Urothelium cell line (cell line): ENCODE measurements around the gene CNTN5.
"Not testable (repeated sequence)": the region's sequence is repeated elsewhere in the genome, so short reads cannot be mapped to it uniquely, and the experiment has no call there.

Experiments used
- DNase-seq: peaks from one replicate; pipeline ENCODE4 v3.0.0; 2011; ENCODE audit warnings: low spot score, mixed read lengths
- FAIRE-seq: peaks from 2 replicates; lab custom pipeline; 2011; peaks lifted over from hg19 to GRCh38; lab: Jason Lieb, UNC

Gene CNTN5

GRCh38 chr11:99268886-99269285 is 248.1 kb downstream of the CNTN5 start:
- no peak for FAIRE-seq
- DNase-seq: no peak

GRCh38 chr11:99271527-99271926 is 250.8 kb downstream of the CNTN5 start:
- DNase-seq (no peak), FAIRE-seq (no peak)

- FAIRE-seq (no peak), DNase-seq (no peak)
Observed at GRCh38 chr11:99275521-99275920, 254.8 kb downstream of the CNTN5 start.

GRCh38 chr11:99277281-99277680 is 256.5 kb downstream of the CNTN5 start:
- DNase-seq (no peak), FAIRE-seq (no peak)

- FAIRE-seq (no peak), DNase-seq (no peak)
Observed at GRCh38 chr11:99279266-99279665, 258.5 kb downstream of the CNTN5 start.

GRCh38 chr11:99281331-99281730 is 260.6 kb downstream of the CNTN5 start:
- DNase-seq (no peak), FAIRE-seq (no peak)

- not testable (repeated sequence) for FAIRE-seq, DNase-seq
Observed at GRCh38 chr11:99297925-99298324, 277.2 kb downstream of the CNTN5 start.

GRCh38 chr11:99307510-99308088 is 286.9 kb downstream of the CNTN5 start:
- DNase-seq (no peak), FAIRE-seq (no peak)

GRCh38 chr11:99311870-99312269 is 291.1 kb downstream of the CNTN5 start:
- FAIRE-seq: no peak

GRCh38 chr11:99316776-99317520 is 296.2 kb downstream of the CNTN5 start:
- FAIRE-seq (no peak), DNase-seq (no peak)

More at GRCh38 chr11:99311870-99312269, 291.1 kb downstream of the CNTN5 start:
- no peak for DNase-seq

- DNase-seq (no peak), FAIRE-seq (no peak)
Observed at GRCh38 chr11:99320769-99321290, 300.1 kb downstream of the CNTN5 start.

GRCh38 chr11:99325847-99326246 is 305.1 kb downstream of the CNTN5 start:
- FAIRE-seq: peak; percentile 80
- DNase-seq: peak; percentile 50

- DNase-seq: no peak
- FAIRE-seq: no peak
Observed at GRCh38 chr11:99327066-99327465, 306.3 kb downstream of the CNTN5 start.

- DNase-seq (no peak), FAIRE-seq (no peak)
Observed at GRCh38 chr11:99327527-99327926, 306.8 kb downstream of the CNTN5 start.

GRCh38 chr11:99333621-99334020 is 312.9 kb downstream of the CNTN5 start:
- FAIRE-seq (no peak), DNase-seq (no peak)

GRCh38 chr11:99343117-99343516 is 322.4 kb downstream of the CNTN5 start:
- no peak for DNase-seq
- FAIRE-seq: no peak

GRCh38 chr11:99349151-99349673 is 328.5 kb downstream of the CNTN5 start:
- FAIRE-seq (no peak), DNase-seq (no peak)

- FAIRE-seq: no peak
- no peak for DNase-seq
Observed at GRCh38 chr11:99351624-99352023, 330.9 kb downstream of the CNTN5 start.

- DNase-seq (no peak), FAIRE-seq (no peak)
Observed at GRCh38 chr11:99352642-99353041, 331.9 kb downstream of the CNTN5 start.

GRCh38 chr11:99366546-99366945 is 345.8 kb downstream of the CNTN5 start:
- FAIRE-seq (no peak), DNase-seq (no peak)

GRCh38 chr11:99368583-99368982 is 347.8 kb downstream of the CNTN5 start:
- DNase-seq: no peak
- no peak for FAIRE-seq
